CD4-positive, alpha-beta T cell treated with Interleukin-6 for 4 hours (primary cell): ENCODE measurements around the gene CEP68.
"Not testable (repeated sequence)": the region's sequence is repeated elsewhere in the genome, so short reads cannot be mapped to it uniquely, and the experiment has no call there.

Experiments used
- DNase-seq: peaks from one replicate; pipeline ENCODE4 v3.0.0-alpha.2; 2020; ENCODE audit warnings: mixed read lengths

The CEP68 gene

DNA sequence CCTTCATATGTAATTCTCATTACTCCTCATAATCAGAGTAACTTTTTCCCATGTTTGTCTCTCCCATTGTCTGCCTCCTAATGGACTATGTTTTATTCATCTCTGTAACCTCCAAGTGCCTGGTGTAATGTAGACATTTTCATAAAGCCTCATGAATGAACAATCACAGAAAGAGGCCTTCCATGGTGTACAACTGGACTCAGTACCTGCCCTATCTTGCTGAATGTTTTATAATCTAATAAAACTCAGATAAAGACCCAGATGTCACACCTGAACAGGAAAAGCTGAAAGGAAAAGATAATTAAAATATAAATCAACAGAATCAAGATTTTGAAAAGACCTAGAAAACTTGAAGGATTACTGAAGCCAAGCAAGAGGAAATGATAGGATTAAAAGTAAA, 37.0 kb downstream of the CEP68 start:
- DNase-seq, result no peak

- no peak for DNase-seq
Observed at GRCh38 chr2:65096948-65097347, 40.7 kb downstream of the CEP68 start.

GRCh38 chr2:65097844-65098243, 41.6 kb downstream of the CEP68 start:
- DNase-seq, result no peak

GRCh38 chr2:65098741-65099140, 42.5 kb downstream of the CEP68 start:
- DNase-seq, result no peak

GRCh38 chr2:65101071-65101470, 44.9 kb downstream of the CEP68 start:
- no peak for DNase-seq

DNA sequence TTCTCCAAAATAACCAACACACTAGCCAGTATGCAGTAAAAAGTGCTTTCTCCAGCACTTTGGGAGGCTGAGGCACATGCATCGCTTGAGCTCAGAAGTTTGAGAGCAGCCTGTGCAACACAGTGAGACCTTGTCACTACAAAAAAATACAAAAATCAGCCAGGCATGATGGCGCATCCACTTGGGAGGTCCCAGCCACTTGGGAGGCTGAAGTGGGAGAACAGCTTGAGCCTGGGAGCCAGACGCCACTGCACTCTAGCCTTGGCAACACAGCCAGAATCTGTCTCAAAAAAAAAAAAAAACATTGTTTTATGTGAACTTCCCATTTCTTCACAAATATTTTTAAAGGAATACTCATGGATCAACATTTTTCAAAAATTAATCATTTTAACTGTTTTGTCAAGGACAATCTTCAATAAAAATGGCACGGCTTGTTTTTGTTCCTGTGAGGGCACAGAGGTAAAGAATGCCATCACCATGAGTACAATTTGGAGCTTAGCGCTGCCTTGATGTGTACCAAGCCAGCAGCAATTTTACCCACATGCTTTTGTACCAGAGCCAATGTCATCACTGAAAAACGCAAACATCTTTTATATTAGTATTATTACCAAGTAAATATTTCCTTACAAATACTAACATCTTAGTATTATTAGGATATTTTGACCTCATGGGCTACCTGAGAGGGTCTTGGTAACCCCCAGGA, 46.9 kb downstream of the CEP68 start:
- DNase-seq, result no peak

DNA sequence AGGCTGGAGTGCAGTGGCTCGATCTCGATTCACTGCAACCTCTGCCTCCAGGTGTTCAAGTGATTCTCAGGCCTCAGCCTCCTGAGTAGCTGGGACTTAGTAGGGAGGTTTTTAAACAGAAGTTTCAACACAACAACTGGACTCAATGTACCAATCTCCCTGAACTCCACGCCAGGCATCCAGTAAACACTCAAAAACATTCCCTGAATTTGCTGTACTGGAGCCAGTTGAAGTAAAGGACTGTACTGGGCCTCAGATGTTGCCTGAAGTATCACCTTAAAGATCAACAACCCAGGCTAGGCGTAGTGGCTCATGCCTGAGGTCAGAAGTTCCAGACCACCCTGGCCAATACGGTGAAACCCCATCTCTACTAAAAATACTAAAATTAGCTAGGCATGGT, 51.3 kb downstream of the CEP68 start:
- no peak for DNase-seq

DNA sequence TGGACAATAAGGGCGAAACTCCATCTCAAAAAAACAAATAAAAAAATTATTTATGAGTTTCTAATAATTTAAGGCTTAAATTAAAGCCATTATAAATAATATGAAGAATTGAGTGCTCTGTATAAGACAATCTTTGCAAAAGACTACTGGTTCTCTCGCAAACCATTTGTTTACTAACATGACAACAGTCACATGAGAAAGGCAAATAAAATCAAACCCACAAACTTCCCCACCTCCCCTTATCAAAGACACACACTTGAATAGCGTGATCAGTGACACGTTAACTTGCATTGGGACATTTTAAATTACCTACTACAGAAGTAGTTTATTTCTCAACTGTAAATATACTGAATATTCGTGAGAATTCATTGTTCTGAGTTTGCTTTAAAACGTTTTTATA, 52.6 kb downstream of the CEP68 start:
- no peak for DNase-seq

DNA sequence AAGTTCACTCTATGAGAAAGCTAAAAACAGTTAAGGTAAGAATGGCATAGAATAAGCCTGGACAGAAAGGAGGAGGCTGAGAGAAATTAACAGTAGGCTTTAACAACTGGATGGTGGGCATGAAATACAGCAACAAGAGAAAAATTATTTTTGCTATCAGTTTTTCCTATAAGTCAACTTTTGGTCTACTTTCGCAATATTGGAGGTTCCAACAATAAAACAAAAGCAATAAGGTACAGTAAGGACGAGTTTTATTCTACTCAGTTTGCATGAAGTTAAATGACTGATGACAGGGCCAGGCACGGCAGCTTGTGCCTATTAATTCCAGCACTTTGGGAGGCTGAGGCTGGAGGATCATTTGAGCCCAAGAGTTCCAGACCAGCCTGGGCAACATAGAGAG, 56.4 kb downstream of the CEP68 start:
- DNase-seq, result no peak

DNA sequence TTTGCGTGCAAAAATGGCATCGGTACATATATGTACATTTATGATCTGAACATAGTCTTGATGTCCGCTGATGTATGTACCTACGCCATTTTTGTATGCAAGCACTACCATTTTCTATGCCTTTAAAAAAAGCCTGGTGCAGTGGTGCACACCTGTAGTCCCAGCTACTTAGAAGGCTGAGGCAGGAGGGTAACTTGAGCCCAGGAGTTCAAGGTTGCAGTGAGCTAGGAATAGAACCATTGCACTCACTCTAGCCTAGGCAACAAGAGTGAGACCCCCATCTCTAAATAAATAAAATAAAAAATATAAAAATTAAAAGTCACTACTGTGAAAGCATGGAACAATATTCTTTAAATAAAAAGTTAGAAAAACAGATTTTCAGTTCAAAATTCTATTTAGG, 57.0 kb downstream of the CEP68 start:
- no peak for DNase-seq

- no peak for DNase-seq
Observed at GRCh38 chr2:65113816-65114215, 57.6 kb downstream of the CEP68 start.

- no peak for DNase-seq
Observed at GRCh38 chr2:65114921-65115320, 58.7 kb downstream of the CEP68 start.

- DNase-seq, result no peak
Observed at GRCh38 chr2:65116645-65117044, 60.4 kb downstream of the CEP68 start.

DNA sequence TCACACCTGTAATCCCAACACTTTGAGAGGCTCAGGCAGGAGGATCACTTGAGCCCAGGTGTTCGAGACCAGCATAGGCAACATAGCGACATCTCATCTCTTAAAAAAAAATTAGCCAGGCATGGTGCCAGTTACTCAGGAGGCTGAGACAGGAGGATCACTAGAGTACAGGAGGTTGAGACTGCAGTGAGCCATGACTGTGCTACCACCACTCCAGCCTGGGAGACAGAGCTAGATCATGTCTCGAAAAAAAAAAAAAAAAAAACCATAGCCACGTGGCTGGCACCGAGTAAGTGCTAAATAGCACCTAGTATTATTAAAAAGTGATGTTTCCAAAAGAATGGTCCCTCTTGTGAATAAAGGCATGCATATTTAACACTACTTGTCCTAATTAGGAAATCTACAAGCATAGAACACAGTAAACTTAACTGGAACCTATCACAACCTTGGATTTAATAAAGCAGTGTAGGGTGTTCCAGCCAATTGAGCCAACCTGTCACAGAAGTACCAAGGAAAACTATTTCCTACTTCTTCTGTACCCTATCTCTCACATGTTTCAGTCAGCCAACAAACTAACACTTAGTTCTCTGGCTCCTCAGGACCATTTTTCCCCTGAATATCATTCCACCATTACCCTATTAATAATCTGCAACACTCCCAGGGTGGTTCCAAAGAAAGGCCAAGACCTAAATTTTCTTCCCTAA, 64.9 kb downstream of the CEP68 start:
- DNase-seq, result no peak

DNA sequence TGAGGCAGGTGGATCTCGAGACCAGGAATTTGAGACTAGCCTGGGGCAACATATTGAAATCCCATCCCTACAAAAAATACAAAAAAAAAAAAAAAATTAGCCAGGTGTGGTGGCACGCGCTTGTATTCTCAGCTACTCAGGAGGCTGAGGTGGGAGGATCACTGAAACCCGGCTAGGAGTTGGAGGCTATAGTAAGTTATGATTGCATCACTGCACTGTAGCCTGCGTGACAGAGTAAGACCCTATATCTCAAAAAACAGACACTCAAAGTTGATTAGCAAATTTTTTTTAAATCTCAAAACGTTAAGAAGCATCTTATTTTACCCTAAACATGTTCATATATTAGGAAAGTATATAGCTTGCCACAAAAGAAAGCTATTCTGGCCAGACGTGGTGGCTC, 66.1 kb downstream of the CEP68 start:
- no peak for DNase-seq

DNA sequence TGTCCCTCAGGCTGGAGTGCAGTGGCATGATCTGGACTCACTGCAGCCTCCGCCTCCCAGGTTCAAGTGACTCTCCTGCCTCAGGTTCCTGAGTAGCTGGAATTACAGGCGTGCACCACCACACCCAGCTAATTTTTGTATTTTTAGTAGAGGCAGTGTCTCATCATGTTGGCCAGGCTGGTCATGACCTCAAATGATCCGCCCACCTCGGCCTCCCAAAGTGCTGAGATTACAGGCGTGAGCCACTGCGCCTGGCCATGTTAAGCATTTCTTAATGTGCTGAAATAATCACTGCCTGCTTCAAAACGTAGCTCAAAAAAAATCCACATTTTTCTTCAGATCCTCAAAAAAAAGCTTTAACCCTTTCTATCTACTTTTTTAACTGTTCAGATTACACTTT, 69.2 kb downstream of the CEP68 start:
- DNase-seq, result not testable (repeated sequence)

GRCh38 chr2:65128297-65129190, 72.3 kb downstream of the CEP68 start:
- DNase-seq, result no peak

DNA sequence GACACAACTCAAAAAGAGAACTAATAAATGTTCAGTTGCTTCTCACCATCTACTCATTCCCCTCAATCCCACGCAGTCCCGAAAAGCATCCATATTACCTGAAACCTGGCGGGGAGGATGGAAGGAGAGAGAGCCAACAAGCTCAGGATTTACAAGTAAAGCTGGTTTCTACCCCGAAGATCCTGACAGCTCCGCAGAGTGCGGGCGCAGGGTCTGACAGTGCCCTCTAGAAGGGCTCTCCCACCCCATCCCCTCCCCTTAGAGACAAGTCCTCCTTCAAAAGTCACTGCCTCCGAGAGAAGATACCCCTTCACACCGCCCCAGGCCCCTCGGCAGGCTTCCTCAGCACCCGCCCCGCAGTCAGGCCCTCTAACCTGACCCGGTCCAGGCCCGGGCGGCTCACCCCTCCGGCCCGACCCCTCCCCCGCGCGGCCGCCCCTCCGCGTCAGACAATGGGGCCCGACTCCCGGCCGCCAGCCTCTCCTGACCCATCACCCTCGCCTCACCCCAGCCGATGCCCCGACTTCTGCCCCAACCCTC, 73.1 kb downstream of the CEP68 start:
- DNase-seq, result peak; percentile 26

- DNase-seq, result peak; percentile 100
Observed at GRCh38 chr2:65129826-65130663, 73.8 kb downstream of the CEP68 start, which contains the start of gene RAB1A. TSS of gene RAB1A (minus strand) at chr2:65130106. CDS start at chr2:65129915, 191 bp downstream.

DNA sequence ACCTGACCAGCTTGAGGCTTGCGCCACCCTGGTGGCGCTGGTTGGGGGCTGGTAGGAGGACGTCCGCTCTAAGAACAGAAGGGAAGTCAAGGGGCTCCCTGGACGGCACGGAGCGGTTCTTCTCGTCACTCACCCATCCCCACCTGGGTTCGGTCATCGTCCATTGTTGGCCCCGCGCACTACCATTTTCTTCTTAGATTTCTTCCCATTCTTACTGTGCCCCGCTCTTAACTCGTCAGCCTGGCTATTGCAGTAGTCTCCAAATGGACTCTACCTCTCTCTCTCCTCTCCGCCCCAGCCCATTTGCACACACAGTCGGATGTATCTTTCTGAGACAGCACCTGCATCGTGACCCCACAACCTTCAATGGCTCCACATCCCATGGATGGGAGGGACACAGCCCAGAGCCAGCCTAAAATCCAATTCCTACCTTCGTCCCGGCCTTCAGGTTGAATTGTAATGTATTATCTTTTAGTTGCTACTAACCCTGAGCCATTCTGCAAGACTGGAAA, 74.5 kb downstream of the CEP68 start:
- no peak for DNase-seq

DNA sequence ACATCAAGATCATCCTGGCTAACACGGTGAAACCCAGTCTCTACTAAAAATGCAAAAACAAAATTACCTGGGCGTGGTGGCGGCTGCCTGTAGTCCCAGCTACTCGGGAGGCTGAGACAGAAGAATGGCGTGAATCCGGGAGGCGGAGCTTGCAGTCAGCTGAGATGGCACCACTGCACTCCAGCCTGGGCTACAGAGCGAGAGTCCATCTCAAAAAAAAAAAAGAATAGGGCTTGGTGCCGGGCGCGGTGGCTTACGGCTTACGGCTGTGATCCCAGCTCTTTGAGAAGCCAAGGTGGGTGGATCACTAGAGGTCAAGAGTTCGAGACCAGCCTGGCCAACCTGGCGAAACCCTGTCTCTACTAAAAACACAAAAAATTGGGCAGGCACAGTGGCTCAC, 76.7 kb downstream of the CEP68 start:
- DNase-seq, result not testable (repeated sequence)

DNA sequence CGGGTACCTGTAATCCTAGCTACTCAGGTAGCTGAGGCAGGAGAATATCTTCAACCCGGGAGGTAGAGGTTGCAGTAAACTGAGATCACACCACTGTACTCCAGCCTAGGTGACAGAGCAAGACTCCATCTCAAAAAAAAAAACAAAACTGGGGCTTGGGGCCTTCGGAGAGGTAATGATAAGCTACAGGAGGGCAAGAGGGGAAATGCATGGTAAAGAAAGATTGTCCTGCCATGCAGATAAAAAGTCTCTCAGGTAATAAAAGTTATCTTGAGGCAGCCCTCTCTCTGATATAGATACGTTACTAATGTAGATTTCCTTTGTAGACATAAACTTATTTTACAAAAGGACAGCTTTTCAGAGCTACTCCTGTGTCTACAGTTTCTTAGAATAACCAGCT, 77.4 kb downstream of the CEP68 start:
- no peak for DNase-seq
